Ectodermal cell (in vitro differentiated cells): ENCODE results near the gene SH3RF1.
"Not testable (repeated sequence)": the region's sequence is repeated elsewhere in the genome, so short reads cannot be mapped to it uniquely, and the experiment has no call there.

ENCODE experiments used
- H3K27ac ChIP-seq: 2 replicates; pipeline ENCODE4 v1.7.0; 2013; ENCODE audit warnings: mild to moderate bottlenecking, low read depth, low read length; ENCODE audit not compliant: insufficient read depth, poor library complexity, severe bottlenecking
- H3K27me3 ChIP-seq: 2 replicates; pipeline ENCODE4 v1.7.0; 2013; ENCODE audit warnings: mild to moderate bottlenecking, low read length; ENCODE audit not compliant: insufficient read depth, control insufficient read depth, poor library complexity, severe bottlenecking
- H3K36me3 ChIP-seq: one replicate; pipeline ENCODE4 v1.7.0; 2013; ENCODE audit warnings: low read length; ENCODE audit not compliant: control insufficient read depth, insufficient read depth
- H3K4me1 ChIP-seq: one replicate; pipeline ENCODE4 v1.7.0; 2013; ENCODE audit warnings: low read length; ENCODE audit not compliant: control insufficient read depth, insufficient read depth
- H3K4me3 ChIP-seq: 2 replicates; pipeline ENCODE4 v1.7.0; 2013; ENCODE audit warnings: low read depth, low read length, control low read depth; ENCODE audit not compliant: insufficient read depth
- H3K9me3 ChIP-seq: 2 replicates; pipeline ENCODE4 v1.7.0; 2013; ENCODE audit warnings: mild to moderate bottlenecking, low read length, moderate library complexity; ENCODE audit not compliant: control insufficient read depth
- WGBS, 2 experiments: methylation state at CpG; one replicate each; pipeline ENCODE4 v1.1.7; 2013; ENCODE audit warnings: missing lambda C conversion rate in 2 of 2; 5-methylcytosine and 5-hydroxymethylcytosine counted together

Gene SH3RF1

GRCh38 chr4:169203278-169203677 lies 67.5 kb downstream of the SH3RF1 start:
- not testable (repeated sequence) for H3K36me3 ChIP-seq, H3K27me3 ChIP-seq, H3K9me3 ChIP-seq, H3K27ac ChIP-seq, H3K4me3 ChIP-seq
- 90 to 94% methylated on average over 4 of the region's 4 CpGs for WGBS, 2 experiments
- peaks cover 30% of the 10 kb centered on the region for H3K4me1 ChIP-seq

GRCh38 chr4:169202878-169203277 lies 67.9 kb downstream of the SH3RF1 start:
- WGBS, 2 experiments, result 82 to 92% methylated on average over 1 of the region's 1 CpG

GRCh38 chr4:169202145-169202699 lies 68.5 kb downstream of the SH3RF1 start:
- no peaks in the 10 kb centered on the region for H3K9me3 ChIP-seq
- no peak overlapping the region for H3K27ac ChIP-seq
- no peak overlapping the region for H3K4me3 ChIP-seq
- H3K4me1 ChIP-seq, result peaks cover 23% of the 10 kb centered on the region
- WGBS, 2 experiments, result 64 to 82% methylated on average over 3 of the region's 3 CpGs
- H3K36me3 ChIP-seq, result no peaks in the 10 kb centered on the region
- H3K27me3 ChIP-seq, result no peaks in the 10 kb centered on the region

More at GRCh38 chr4:169202878-169203277, 67.9 kb downstream of the SH3RF1 start:
- Histone ChIP-seq H3K27ac (no peak overlapping the region), H3K4me3 (no peak overlapping the region), H3K36me3 (no peaks in the 10 kb centered on the region), H3K27me3 (no peaks in the 10 kb centered on the region), H3K9me3 (no peaks in the 10 kb centered on the region), H3K4me1 (peaks cover 29% of the 10 kb centered on the region)

- Histone ChIP-seq H3K27ac (no peak overlapping the region), H3K4me3 (no peak overlapping the region), H3K36me3 (no peaks in the 10 kb centered on the region), H3K9me3 (no peaks in the 10 kb centered on the region), H3K27me3 (no peaks in the 10 kb centered on the region), H3K4me1 (peaks cover 16% of the 10 kb centered on the region)
- 88 to 89% methylated on average over 4 to 5 of the region's 5 CpGs for whole genome bisulfite sequencing, 2 experiments
Observed at GRCh38 chr4:169201222-169202144, 69.3 kb downstream of the SH3RF1 start.

- no peak overlapping the region for H3K27ac ChIP-seq
- peaks cover 15% of the 10 kb centered on the region for H3K4me1 ChIP-seq
- H3K36me3 ChIP-seq, result no peaks in the 10 kb centered on the region
- WGBS, 2 experiments, result 88 to 94% methylated on average over 3 of the region's 4 CpGs
- H3K27me3 ChIP-seq, result no peaks in the 10 kb centered on the region
- no peak overlapping the region for H3K4me3 ChIP-seq
- no peaks in the 10 kb centered on the region for H3K9me3 ChIP-seq
Observed at GRCh38 chr4:169200361-169201030, 70.3 kb downstream of the SH3RF1 start.

GRCh38 chr4:169199184-169199583 lies 71.6 kb downstream of the SH3RF1 start:
- no peak overlapping the region for H3K4me3 ChIP-seq
- no peaks in the 10 kb centered on the region for H3K36me3 ChIP-seq
- no peaks in the 10 kb centered on the region for H3K9me3 ChIP-seq
- H3K27ac ChIP-seq, result no peak overlapping the region
- 91 to 94% methylated on average over 3 of the region's 3 CpGs for WGBS, 2 experiments
- peaks cover 15% of the 10 kb centered on the region for H3K4me1 ChIP-seq
- no peaks in the 10 kb centered on the region for H3K27me3 ChIP-seq

- no peaks in the 10 kb centered on the region for H3K9me3 ChIP-seq
- peaks cover 14% of the 10 kb centered on the region for H3K4me1 ChIP-seq
- H3K27ac ChIP-seq, result no peak overlapping the region
Observed at GRCh38 chr4:169198167-169198566, 72.6 kb downstream of the SH3RF1 start.

GRCh38 chr4:169197206-169197605 lies 73.5 kb downstream of the SH3RF1 start:
- not testable (repeated sequence) for H3K36me3 ChIP-seq, H3K27me3 ChIP-seq, H3K4me3 ChIP-seq, H3K27ac ChIP-seq, H3K9me3 ChIP-seq
- peaks cover 13% of the 10 kb centered on the region for H3K4me1 ChIP-seq
- 87 to 93% methylated on average over 10 of the region's 11 CpGs for WGBS, 2 experiments

More at GRCh38 chr4:169198167-169198566, 72.6 kb downstream of the SH3RF1 start:
- Histone ChIP-seq H3K27me3 (no peaks in the 10 kb centered on the region), H3K4me3 (no peak overlapping the region), H3K36me3 (no peaks in the 10 kb centered on the region)

GRCh38 chr4:169195032-169195431 lies 75.7 kb downstream of the SH3RF1 start:
- Histone ChIP-seq H3K4me1 (peaks cover 8% of the 10 kb centered on the region), H3K36me3 (no peaks in the 10 kb centered on the region), H3K4me3 (no peak overlapping the region), H3K27me3 (no peaks in the 10 kb centered on the region), H3K27ac (no peak overlapping the region), H3K9me3 (no peaks in the 10 kb centered on the region)

- H3K9me3 ChIP-seq, H3K27ac ChIP-seq, H3K4me3 ChIP-seq, H3K4me1 ChIP-seq, H3K27me3 ChIP-seq, H3K36me3 ChIP-seq: not testable (repeated sequence)
- WGBS, 2 experiments, result 83 to 94% methylated on average over 2 of the region's 2 CpGs
Observed at GRCh38 chr4:169189968-169190367, 80.8 kb downstream of the SH3RF1 start.
